GM23338 (cell line): ENCODE results near the gene WDR26.

ENCODE experiments used
- CREB1 ChIP-seq: fragments of 250-450 bp; sonication (Bioruptor Pico); IDR thresholded peaks from 2 replicates; pipeline ENCODE4 v1.5.0; 2020; ENCODE audit warnings: low read depth, mild to moderate bottlenecking, moderate library complexity
- CTCF ChIP-seq, 2 experiments: fragments of 200-600 bp in 1 of 2; sonication (generic) in 1 of 2; conservative IDR thresholded peaks; 2 replicates each; pipeline versions ENCODE4 v1.5.1 to v1.6.1; 2016 to 2017; ENCODE audit warnings: antibody characterized with exemption in 2 of 2, low read depth in 2 of 2, mild to moderate bottlenecking in 2 of 2, moderate library complexity in 1 of 2
- EZH2 ChIP-seq: fragments of 200-600 bp; sonication (generic); IDR thresholded peaks from one replicate; pipeline ENCODE4 v1.8.0; 2017; ENCODE audit warnings: antibody characterized with exemption, mild to moderate bottlenecking, low read depth; ENCODE audit not compliant: unreplicated experiment
- EZH2phosphoT487 ChIP-seq: fragments of 200-600 bp; sonication (generic); IDR thresholded peaks from one replicate; pipeline ENCODE4 v1.8.1; 2018; ENCODE audit warnings: antibody characterized with exemption; ENCODE audit not compliant: unreplicated experiment
- JUNB ChIP-seq: IDR thresholded peaks from one replicate; pipeline ENCODE4 v1.6.1; 2016; ENCODE audit warnings: antibody characterized with exemption; ENCODE audit not compliant: unreplicated experiment
- POLR2AphosphoS5 ChIP-seq: IDR thresholded peaks from 2 replicates; pipeline ENCODE4 v1.6.1; 2016; ENCODE audit warnings: antibody characterized with exemption, low read depth
- STAT1 ChIP-seq: IDR thresholded peaks from one replicate; pipeline ENCODE4 v1.6.1; 2016; ENCODE audit warnings: antibody characterized with exemption; ENCODE audit not compliant: unreplicated experiment
- ZNF114 ChIP-seq: fragments of 250-450 bp; sonication (Bioruptor Pico); IDR thresholded peaks from 2 replicates; pipeline ENCODE4 v1.5.0; 2020; ENCODE audit warnings: mild to moderate bottlenecking, moderate library complexity
- ZNF462 ChIP-seq: fragments of 250-450 bp; sonication (Bioruptor Pico); IDR thresholded peaks from 2 replicates; pipeline ENCODE4 v1.5.0; 2020; ENCODE audit warnings: mild to moderate bottlenecking, moderate library complexity
- TF ChIP-seq, protein P1 (sequence below): IDR thresholded peaks from one replicate; pipeline ENCODE4 v1.6.1; 2018; ENCODE audit warnings: antibody characterized with exemption; ENCODE audit not compliant: unreplicated experiment
- TF ChIP-seq, protein P2 (sequence below): IDR thresholded peaks from 2 replicates; pipeline ENCODE4 v1.6.1; 2016; ENCODE audit warnings: antibody characterized with exemption

DNA sequence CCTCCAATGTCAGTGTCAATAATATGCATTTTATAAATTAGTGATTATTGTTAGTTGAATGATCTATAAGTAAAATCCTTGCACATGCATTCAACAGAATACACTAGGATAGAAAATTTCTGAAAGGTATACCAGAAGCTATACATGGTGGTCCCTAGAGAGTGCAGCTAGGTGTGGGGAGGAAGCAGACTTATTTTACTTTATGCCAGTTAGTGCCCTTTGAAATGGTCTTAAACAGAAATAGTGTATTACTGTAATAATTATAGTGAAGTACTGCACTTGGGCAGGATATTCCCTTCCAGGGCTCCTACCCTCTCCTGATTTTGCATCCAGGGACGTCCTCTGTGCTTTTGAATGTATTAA, 23.2 kb upstream of the WDR26 start:
- TF ChIP-seq, protein P1, sequence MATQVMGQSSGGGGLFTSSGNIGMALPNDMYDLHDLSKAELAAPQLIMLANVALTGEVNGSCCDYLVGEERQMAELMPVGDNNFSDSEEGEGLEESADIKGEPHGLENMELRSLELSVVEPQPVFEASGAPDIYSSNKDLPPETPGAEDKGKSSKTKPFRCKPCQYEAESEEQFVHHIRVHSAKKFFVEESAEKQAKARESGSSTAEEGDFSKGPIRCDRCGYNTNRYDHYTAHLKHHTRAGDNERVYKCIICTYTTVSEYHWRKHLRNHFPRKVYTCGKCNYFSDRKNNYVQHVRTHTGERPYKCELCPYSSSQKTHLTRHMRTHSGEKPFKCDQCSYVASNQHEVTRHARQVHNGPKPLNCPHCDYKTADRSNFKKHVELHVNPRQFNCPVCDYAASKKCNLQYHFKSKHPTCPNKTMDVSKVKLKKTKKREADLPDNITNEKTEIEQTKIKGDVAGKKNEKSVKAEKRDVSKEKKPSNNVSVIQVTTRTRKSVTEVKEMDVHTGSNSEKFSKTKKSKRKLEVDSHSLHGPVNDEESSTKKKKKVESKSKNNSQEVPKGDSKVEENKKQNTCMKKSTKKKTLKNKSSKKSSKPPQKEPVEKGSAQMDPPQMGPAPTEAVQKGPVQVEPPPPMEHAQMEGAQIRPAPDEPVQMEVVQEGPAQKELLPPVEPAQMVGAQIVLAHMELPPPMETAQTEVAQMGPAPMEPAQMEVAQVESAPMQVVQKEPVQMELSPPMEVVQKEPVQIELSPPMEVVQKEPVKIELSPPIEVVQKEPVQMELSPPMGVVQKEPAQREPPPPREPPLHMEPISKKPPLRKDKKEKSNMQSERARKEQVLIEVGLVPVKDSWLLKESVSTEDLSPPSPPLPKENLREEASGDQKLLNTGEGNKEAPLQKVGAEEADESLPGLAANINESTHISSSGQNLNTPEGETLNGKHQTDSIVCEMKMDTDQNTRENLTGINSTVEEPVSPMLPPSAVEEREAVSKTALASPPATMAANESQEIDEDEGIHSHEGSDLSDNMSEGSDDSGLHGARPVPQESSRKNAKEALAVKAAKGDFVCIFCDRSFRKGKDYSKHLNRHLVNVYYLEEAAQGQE, result no peak
- TF ChIP-seq CTCF (conservative IDR thresholded peaks at IDR 0.05; ENCODE audit: low read depth in 2 of 2), result no peak; a peak in 1 of 4 replicates
- no peak for TF ChIP-seq EZH2phosphoT487
- no peak for TF ChIP-seq JUNB
- TF ChIP-seq POLR2AphosphoS5, result no peak
- TF ChIP-seq CREB1 (CRISPR knock-in tag), result no peak
- TF ChIP-seq EZH2, result no peak
- TF ChIP-seq STAT1, result no peak
- TF ChIP-seq ZNF114 (CRISPR knock-in tag), result no peak
- TF ChIP-seq, protein P2, sequence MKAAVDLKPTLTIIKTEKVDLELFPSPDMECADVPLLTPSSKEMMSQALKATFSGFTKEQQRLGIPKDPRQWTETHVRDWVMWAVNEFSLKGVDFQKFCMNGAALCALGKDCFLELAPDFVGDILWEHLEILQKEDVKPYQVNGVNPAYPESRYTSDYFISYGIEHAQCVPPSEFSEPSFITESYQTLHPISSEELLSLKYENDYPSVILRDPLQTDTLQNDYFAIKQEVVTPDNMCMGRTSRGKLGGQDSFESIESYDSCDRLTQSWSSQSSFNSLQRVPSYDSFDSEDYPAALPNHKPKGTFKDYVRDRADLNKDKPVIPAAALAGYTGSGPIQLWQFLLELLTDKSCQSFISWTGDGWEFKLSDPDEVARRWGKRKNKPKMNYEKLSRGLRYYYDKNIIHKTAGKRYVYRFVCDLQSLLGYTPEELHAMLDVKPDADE, result no peak
- no peak for TF ChIP-seq ZNF462 (CRISPR knock-in tag)
